Fibroblast of villous mesenchyme (primary cell): Measurements from ENCODE around the gene TEX38. TPM values are rescaled to one million over a fixed set of nuclear protein-coding genes. Genes with fewer than 3 reads are reported as not detected.
A peak's percentile ranks its signal among the peaks of the same experiment; 100 is the strongest.

Experiments
- DNase-seq: peaks from one replicate; pipeline ENCODE4 v3.0.0-alpha.2; 2010; ENCODE audit warnings: low read depth
- H3K4me3 ChIP-seq: 2 replicates; pipeline ENCODE4 v1.5.1; 2011; ENCODE audit warnings: low read depth, mild to moderate bottlenecking, low read length
- CTCF ChIP-seq: IDR thresholded peaks from 2 replicates; pipeline ENCODE4 v1.5.1; 2012; ENCODE audit warnings: low read depth, mild to moderate bottlenecking, low read length; ENCODE audit not compliant: insufficient read depth
- total RNA-seq: library from RNA; depleted of rRNA; stranded (reverse); fragments of >200 nt; gene quantifications from 2 replicates; pipeline ENCODE4 v1.2.3, GENCODE V29; 2012

Gene TEX38
- total RNA-seq, 1 donor = under 0.01 TPM

DNA sequence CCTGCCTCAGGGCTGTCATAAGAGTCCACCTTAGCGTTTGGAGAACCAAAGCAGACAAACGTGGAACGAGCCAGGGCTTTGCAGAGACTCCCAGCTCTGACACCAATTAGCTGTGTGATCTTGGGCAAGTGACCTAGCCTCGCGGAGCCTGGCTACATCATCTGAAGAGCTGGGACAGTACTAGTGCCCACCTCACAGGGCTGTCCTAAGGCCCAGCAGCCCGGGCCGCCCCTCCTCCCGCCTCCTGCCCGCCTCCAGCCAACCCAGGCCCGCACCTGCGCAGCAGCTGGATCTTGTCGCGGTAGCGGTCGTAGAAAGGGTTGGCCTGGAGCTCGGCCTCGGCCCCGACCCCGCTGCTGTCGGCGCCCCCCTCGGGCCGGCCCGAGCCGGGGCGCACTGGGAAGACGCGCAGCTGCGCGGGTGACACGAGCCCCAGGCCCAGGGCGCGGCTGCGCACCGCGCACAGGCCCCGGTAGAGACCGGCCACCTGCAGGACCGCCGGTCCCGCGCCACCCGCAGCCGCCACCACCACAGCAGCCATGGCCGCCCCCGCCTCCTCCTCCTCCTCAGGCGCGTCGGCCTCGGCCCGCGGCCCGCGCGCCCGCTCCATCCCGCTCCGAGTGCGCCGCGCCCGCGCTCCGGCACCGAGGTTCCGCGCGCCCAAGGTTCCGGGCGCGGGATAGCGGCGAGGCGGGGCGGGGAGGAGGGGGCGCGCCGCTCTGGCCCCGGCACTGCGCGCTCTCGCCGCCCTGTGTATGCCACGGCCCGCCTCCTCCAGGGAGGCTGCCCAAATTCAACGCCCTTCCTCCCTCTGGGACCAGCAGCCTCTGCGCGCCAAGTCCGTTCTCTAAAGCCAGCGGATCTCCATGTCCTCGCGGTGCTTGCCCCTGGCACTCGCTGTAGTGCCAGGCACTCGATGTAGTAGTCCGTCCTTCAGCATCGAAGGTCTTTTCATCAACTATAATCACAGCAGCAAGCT is 3.6 kb upstream of the TEX38 start, which contains the start of gene ATPAF1:
ATPAF1 (minus strand) TSS at position 583 of the 979 bp plus-strand sequence; CDS start at position 541, 42 bp downstream.
- no peak for TF ChIP-seq CTCF
- DNase-seq = peak; percentile 63
- H3K4me3 ChIP-seq = peak within 1 kb of the TSS; percentile 82

GRCh38 chr1:46670134-46670533 is 1.5 kb upstream of the TEX38 start:
- no peak for DNase-seq
- TF ChIP-seq CTCF = no peak
- no peak overlapping the region for H3K4me3 ChIP-seq

DNA sequence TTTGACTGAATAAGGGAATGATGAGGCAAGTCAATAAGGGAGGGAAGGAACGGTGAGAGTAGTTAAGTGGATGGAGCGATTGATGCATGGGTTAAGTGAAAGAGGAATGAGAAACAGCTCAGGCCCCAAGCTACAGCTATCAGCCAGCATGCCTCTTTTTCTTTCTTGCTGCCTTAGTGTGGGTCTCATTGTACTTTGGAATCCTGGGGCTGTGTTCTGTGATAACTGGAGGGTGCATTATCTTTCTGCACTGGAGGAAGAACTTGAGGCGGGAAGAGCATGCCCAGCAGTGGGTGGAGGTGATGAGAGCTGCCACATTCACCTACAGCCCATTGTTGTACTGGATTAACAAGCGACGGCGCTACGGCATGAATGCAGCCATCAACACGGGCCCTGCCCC is 1.0 kb downstream of the TEX38 start:
- no peak for DNase-seq
- no peak overlapping the region for H3K4me3 ChIP-seq
- no peak for TF ChIP-seq CTCF

DNA sequence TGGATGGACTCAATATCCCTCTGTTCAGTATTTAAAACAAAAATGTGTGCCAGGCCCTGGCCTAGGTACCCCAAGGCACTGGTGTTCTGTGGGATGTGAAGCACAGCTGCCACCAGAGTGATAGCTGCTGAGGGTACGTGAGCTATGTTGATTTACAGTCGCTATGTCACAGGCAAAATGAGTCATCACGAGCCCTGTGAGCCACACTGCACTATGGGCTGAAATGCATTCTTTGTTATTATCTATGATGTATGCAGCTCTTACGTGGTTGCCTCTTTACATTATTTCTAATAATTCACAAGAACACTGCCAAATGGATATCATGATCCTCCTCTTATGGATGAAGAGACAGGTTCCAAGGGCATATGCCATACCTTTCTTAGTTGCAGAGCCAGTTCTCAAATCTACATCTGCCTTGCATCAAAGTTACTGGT is 2.1 kb downstream of the TEX38 start:
- peak; percentile 45 for DNase-seq
- no peak for TF ChIP-seq CTCF
- no peak overlapping the region for H3K4me3 ChIP-seq

GRCh38 chr1:46675549-46676314 is 4.1 kb downstream of the TEX38 start:
- no peak overlapping the region for H3K4me3 ChIP-seq
- TF ChIP-seq CTCF = no peak
- DNase-seq = peak; percentile 45

- DNase-seq = no peak
- TF ChIP-seq CTCF = no peak
These were observed 4.9 kb downstream of the TEX38 start for GRCh38 chr1:46676531-46676930.

More at GRCh38 chr1:46676531-46676930, 4.9 kb downstream of the TEX38 start:
- H3K4me3 ChIP-seq = no peak overlapping the region
